H9 (cell line): ENCODE results near the gene THSD4. TPM values are rescaled to one million over a fixed set of nuclear protein-coding genes. Genes with fewer than 3 reads are reported as not detected.

Experiments used
- DNase-seq: peaks from one replicate; pipeline ENCODE4 v3.0.0-alpha.2; 2017
- H2AFZ ChIP-seq: one replicate; pipeline ENCODE4 v1.6.1; 2013; ENCODE audit warnings: mild to moderate bottlenecking, low read length, control low read depth, moderate library complexity
- H2AK5ac ChIP-seq: 2 replicates; pipeline ENCODE4 v1.6.1; 2013; ENCODE audit warnings: low read length, control low read depth, mixed read lengths; ENCODE audit not compliant: insufficient read length
- H2BK120ac ChIP-seq: one replicate; pipeline ENCODE4 v1.6.1; 2013; ENCODE audit warnings: low read depth, mild to moderate bottlenecking, low read length, control low read depth, inconsistent platforms; ENCODE audit not compliant: poor library complexity, severe bottlenecking
- H2BK12ac ChIP-seq: 2 replicates; pipeline ENCODE4 v1.6.1; 2013; ENCODE audit warnings: low read length, control low read depth, mixed read lengths, low read depth; ENCODE audit not compliant: insufficient read length
- H2BK15ac ChIP-seq: 2 replicates; pipeline ENCODE4 v1.6.1; 2013; ENCODE audit warnings: low read depth, low read length, control low read depth
- H2BK20ac ChIP-seq: one replicate; pipeline ENCODE4 v1.6.1; 2013; ENCODE audit warnings: low read depth, mild to moderate bottlenecking, low read length, control low read depth, inconsistent platforms; ENCODE audit not compliant: poor library complexity, severe bottlenecking
- H2BK5ac ChIP-seq: 2 replicates; pipeline ENCODE4 v1.6.1; 2013; ENCODE audit warnings: low read length, control low read depth, mixed read lengths; ENCODE audit not compliant: insufficient read length
- H3K14ac ChIP-seq: 2 replicates; pipeline ENCODE4 v1.6.1; 2013; ENCODE audit warnings: low read length, control low read depth; ENCODE audit not compliant: insufficient read depth
- H3K18ac ChIP-seq: 2 replicates; pipeline ENCODE4 v1.6.1; 2013; ENCODE audit warnings: low read depth, mild to moderate bottlenecking, mixed read lengths, low read length, control low read depth; ENCODE audit not compliant: insufficient read length
- H3K23ac ChIP-seq: 2 replicates; pipeline ENCODE4 v1.6.1; 2013; ENCODE audit warnings: low read length, control low read depth, mixed read lengths, low read depth; ENCODE audit not compliant: insufficient read length
- H3K23me2 ChIP-seq: 2 replicates; pipeline ENCODE4 v1.6.1; 2013; ENCODE audit warnings: low read depth, mild to moderate bottlenecking, mixed read lengths, low read length, control low read depth; ENCODE audit not compliant: insufficient read length, poor library complexity, severe bottlenecking
- H3K27ac ChIP-seq: 2 replicates; pipeline ENCODE4 v1.5.1; 2013; ENCODE audit warnings: low read length, control low read depth, mixed read lengths, low read depth; ENCODE audit not compliant: insufficient read length
- H3K27me3 ChIP-seq: 2 replicates; pipeline ENCODE4 v1.6.1; 2013; ENCODE audit warnings: low read length, control low read depth, inconsistent platforms; ENCODE audit not compliant: insufficient read depth
- H3K4ac ChIP-seq: 2 replicates; pipeline ENCODE4 v1.6.1; 2013; ENCODE audit warnings: low read depth, mild to moderate bottlenecking, control low read depth, inconsistent platforms, low read length, moderate library complexity
- H3K4me1 ChIP-seq: 2 replicates; pipeline ENCODE4 v1.6.1; 2013; ENCODE audit warnings: low read length, control low read depth, inconsistent platforms; ENCODE audit not compliant: insufficient read depth
- H3K4me2 ChIP-seq: 2 replicates; pipeline ENCODE4 v1.6.1; 2013; ENCODE audit warnings: low read length, control low read depth, mixed read lengths; ENCODE audit not compliant: insufficient read length, insufficient read depth
- H3K56ac ChIP-seq: 2 replicates; pipeline ENCODE4 v1.6.1; 2013; ENCODE audit warnings: low read depth, mild to moderate bottlenecking, mixed read lengths, low read length, control low read depth; ENCODE audit not compliant: insufficient read length
- H3K79me1 ChIP-seq: 2 replicates; pipeline ENCODE4 v1.6.1; 2013; ENCODE audit warnings: low read depth, mild to moderate bottlenecking, moderate library complexity, low read length, control low read depth, inconsistent platforms; ENCODE audit not compliant: insufficient read depth, poor library complexity, severe bottlenecking
- H3K79me2 ChIP-seq: 2 replicates; pipeline ENCODE4 v1.6.1; 2013; ENCODE audit warnings: low read length, control low read depth, inconsistent platforms; ENCODE audit not compliant: insufficient read depth
- H3K9ac ChIP-seq: 2 replicates; pipeline ENCODE4 v1.6.1; 2013; ENCODE audit warnings: low read length, control low read depth, mixed read lengths; ENCODE audit not compliant: insufficient read length; ENCODE audit errors: extremely low read depth
- H3K9me3 ChIP-seq: one replicate; pipeline ENCODE4 v1.6.1; 2013; ENCODE audit warnings: low read depth, low read length, inconsistent platforms; ENCODE audit not compliant: control insufficient read depth
- H3T11ph ChIP-seq: one replicate; pipeline ENCODE4 v1.6.1; 2013; ENCODE audit warnings: mild to moderate bottlenecking, low read length, control low read depth, inconsistent platforms
- H4K20me1 ChIP-seq: one replicate; pipeline ENCODE4 v1.6.1; 2013; ENCODE audit not compliant: control insufficient read depth, insufficient read length, insufficient read depth
- H4K5ac ChIP-seq: 2 replicates; pipeline ENCODE4 v1.6.1; 2013; ENCODE audit warnings: low read depth, mild to moderate bottlenecking, mixed read lengths, low read length, control low read depth; ENCODE audit not compliant: insufficient read length
- H4K8ac ChIP-seq: replicated peaks from 2 replicates; pipeline ENCODE4 v1.6.1; 2013; ENCODE audit warnings: low read length, control low read depth, mixed read lengths, low read depth; ENCODE audit not compliant: insufficient read length
- H4K91ac ChIP-seq: 2 replicates; pipeline ENCODE4 v1.6.1; 2013; ENCODE audit warnings: low read depth, mild to moderate bottlenecking, moderate library complexity, mixed read lengths, low read length, control low read depth; ENCODE audit not compliant: insufficient read length
- H3K27ac Mint-ChIP-seq, 3 experiments: 2 replicates in 2 of 3; 3 replicates in 1 of 3; pipeline ENCODE4 v1.8.0; 2020 to 2021; ENCODE audit warnings: mixed read lengths in 3 of 3, mild to moderate bottlenecking in 1 of 3, moderate library complexity in 1 of 3
- H3K27me3 Mint-ChIP-seq: 2 replicates; pipeline ENCODE4 v1.8.0; 2021; ENCODE audit warnings: low read depth, mild to moderate bottlenecking, moderate library complexity, mixed read lengths
- H3K36me3 Mint-ChIP-seq, 3 experiments: 2 replicates in 2 of 3; 3 replicates in 1 of 3; pipeline ENCODE4 v1.8.0; 2020 to 2021; ENCODE audit warnings: low read depth in 3 of 3, mixed read lengths in 3 of 3; ENCODE audit not compliant: insufficient read depth in 1 of 3
- H3K4me1 Mint-ChIP-seq, 2 experiments: 2 replicates each; pipeline ENCODE4 v1.8.0; 2020; ENCODE audit warnings: mixed read lengths in 2 of 2
- H3K4me3 Mint-ChIP-seq, 2 experiments: 2 replicates in 1 of 2; 3 replicates in 1 of 2; pipeline ENCODE4 v1.8.0; 2020 to 2021; ENCODE audit warnings: mild to moderate bottlenecking in 2 of 2, mixed read lengths in 2 of 2, moderate library complexity in 1 of 2
- H3K9me3 Mint-ChIP-seq, 2 experiments: 2 replicates in 1 of 2; 3 replicates in 1 of 2; pipeline ENCODE4 v1.8.0; 2020; ENCODE audit warnings: mild to moderate bottlenecking in 2 of 2, mixed read lengths in 2 of 2, moderate library complexity in 1 of 2
- WGBS: extraction: QIAGEN DNeasy Blood & Tissue Kit; methylation state at CpG from one replicate; pipeline ENCODE4 v1.1.7; 2013; ENCODE audit warnings: missing lambda C conversion rate, low lambda C conversion rate, mixed read lengths; ENCODE audit not compliant: insufficient read length; ENCODE audit errors: extremely low coverage; 5-methylcytosine and 5-hydroxymethylcytosine counted together
- total RNA-seq: library from RNA; stranded (reverse); gene quantifications from 2 replicates; pipeline ENCODE4 v1.2.1, GENCODE V29; 2021
- TF ChIP-seq, protein P1 (sequence below): fragments of 200-600 bp; sonication (generic); conservative IDR thresholded peaks from 3 replicates; pipeline ENCODE4 v1.8.0; 2021; ENCODE audit warnings: antibody characterized with exemption, mild to moderate bottlenecking

The THSD4 gene
- total RNA-seq, 1 experiment from 2014 or later: 5.5 TPM

DNA sequence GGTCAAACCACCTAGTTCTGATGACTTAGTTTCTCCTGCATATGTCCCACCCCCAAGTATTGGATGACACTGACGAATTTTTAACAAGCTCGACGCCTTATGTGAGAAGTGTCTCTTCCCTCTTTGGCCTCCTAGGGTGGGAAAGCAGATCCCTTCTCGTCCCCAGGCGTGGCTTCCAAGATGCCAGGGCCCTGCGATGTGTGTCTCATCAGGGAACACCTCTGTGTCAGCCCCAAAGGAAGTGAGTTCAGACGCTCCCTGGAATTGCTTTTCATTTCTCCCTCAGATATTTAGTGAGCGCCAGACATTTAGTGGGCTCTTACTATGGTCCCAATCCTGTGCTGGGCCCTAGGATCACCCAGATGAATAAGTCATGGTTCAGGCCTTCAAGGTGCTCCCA lies 482.4 kb downstream of the THSD4 start:
- Histone ChIP-seq H3K79me2 (no peaks in the 10 kb centered on the region), H2BK15ac (no peak overlapping the region), H2BK5ac (no peak overlapping the region), H2BK20ac (no peak overlapping the region), H2BK12ac (no peak overlapping the region), H2AK5ac (no peak overlapping the region), H3K56ac (no peak overlapping the region), H4K8ac (no peak overlapping the region), H3K27ac (no peak overlapping the region), H4K5ac (no peak overlapping the region), H3K9me3 (no peaks in the 10 kb centered on the region), H3K4ac (no peak overlapping the region), H3K9ac (no peak overlapping the region), H3K79me1 (no peaks in the 10 kb centered on the region), H3K14ac (no peak overlapping the region), H4K20me1 (no peaks in the 10 kb centered on the region), H2BK120ac (no peak overlapping the region), H3K23ac (no peak overlapping the region), H3T11ph (no peak overlapping the region), H3K18ac (no peak overlapping the region), H3K4me2 (no peak overlapping the region), H3K23me2 (no peaks in the 10 kb centered on the region), H2AFZ (no peak overlapping the region), H3K4me1 (peaks cover 2% of the 10 kb centered on the region), H3K27me3 (no peaks in the 10 kb centered on the region), H4K91ac (no peak overlapping the region)
- TF ChIP-seq, protein P1, sequence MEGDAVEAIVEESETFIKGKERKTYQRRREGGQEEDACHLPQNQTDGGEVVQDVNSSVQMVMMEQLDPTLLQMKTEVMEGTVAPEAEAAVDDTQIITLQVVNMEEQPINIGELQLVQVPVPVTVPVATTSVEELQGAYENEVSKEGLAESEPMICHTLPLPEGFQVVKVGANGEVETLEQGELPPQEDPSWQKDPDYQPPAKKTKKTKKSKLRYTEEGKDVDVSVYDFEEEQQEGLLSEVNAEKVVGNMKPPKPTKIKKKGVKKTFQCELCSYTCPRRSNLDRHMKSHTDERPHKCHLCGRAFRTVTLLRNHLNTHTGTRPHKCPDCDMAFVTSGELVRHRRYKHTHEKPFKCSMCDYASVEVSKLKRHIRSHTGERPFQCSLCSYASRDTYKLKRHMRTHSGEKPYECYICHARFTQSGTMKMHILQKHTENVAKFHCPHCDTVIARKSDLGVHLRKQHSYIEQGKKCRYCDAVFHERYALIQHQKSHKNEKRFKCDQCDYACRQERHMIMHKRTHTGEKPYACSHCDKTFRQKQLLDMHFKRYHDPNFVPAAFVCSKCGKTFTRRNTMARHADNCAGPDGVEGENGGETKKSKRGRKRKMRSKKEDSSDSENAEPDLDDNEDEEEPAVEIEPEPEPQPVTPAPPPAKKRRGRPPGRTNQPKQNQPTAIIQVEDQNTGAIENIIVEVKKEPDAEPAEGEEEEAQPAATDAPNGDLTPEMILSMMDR: no peak
- Mint-ChIP-seq H3K27me3 (no peaks in the 10 kb centered on the region), H3K27ac (no peak overlapping the region; a peak in 1 of 7 replicates), H3K4me3 (no peak overlapping the region), H3K4me1 (peaks cover 18 to 23% of the 10 kb centered on the region in 2 experiments), H3K9me3 (peaks cover 6 to 11% of the 10 kb centered on the region in 2 experiments; a peak in 4 of 5 replicates), H3K36me3 (peaks cover 4 to 17% (median 6%) of the 10 kb centered on the region in 3 experiments; a peak in 5 of 7 replicates)
- DNase-seq: no peak
- no CpG with 5 or more reads among the region's 8 CpGs for WGBS
